GM23338 (cell line): ENCODE results near the gene MAPRE3. TPM values are rescaled to one million over a fixed set of nuclear protein-coding genes. Genes with fewer than 3 reads are reported as not detected.

ENCODE experiments used
- ATAC-seq: fragments of 200-7000 bp; cut with Tn5 transposase; 3 replicates; pipeline ENCODE4 v1.9.1; 2020
- DNase-seq: peaks from one replicate; pipeline ENCODE4 v3.0.0-alpha.2; 2015; ENCODE audit warnings: low spot score
- H2AFZ ChIP-seq: fragments of 200-600 bp; sonication (generic); 2 replicates; pipeline ENCODE4 v1.8.0; 2016; ENCODE audit warnings: antibody characterized with exemption, mild to moderate bottlenecking, moderate library complexity
- H3F3A ChIP-seq: fragments of 200-600 bp; sonication (generic); replicated peaks from 2 replicates; pipeline ENCODE4 v1.8.0; 2017; ENCODE audit warnings: antibody characterized with exemption, mixed run types, low read depth
- H3K27ac ChIP-seq: fragments of 200-600 bp; sonication (generic); 2 replicates; pipeline ENCODE4 v1.6.1; 2016; ENCODE audit warnings: low read depth
- H3K27me3 ChIP-seq: fragments of 200-600 bp; sonication (generic); 2 replicates; pipeline ENCODE4 v1.8.0; 2016; ENCODE audit warnings: mild to moderate bottlenecking, mixed run types, moderate library complexity; ENCODE audit not compliant: insufficient read depth
- H3K36me3 ChIP-seq: fragments of 200-600 bp; sonication (generic); 2 replicates; pipeline ENCODE4 v1.8.0; 2016; ENCODE audit warnings: mild to moderate bottlenecking; ENCODE audit not compliant: insufficient read depth
- H3K4me1 ChIP-seq: fragments of 200-600 bp; sonication (generic); 2 replicates; pipeline ENCODE4 v1.8.0; 2016; ENCODE audit warnings: mild to moderate bottlenecking, moderate library complexity; ENCODE audit not compliant: insufficient read depth
- H3K4me2 ChIP-seq: fragments of 200-600 bp; sonication (generic); 2 replicates; pipeline ENCODE4 v1.7.1; 2017; ENCODE audit warnings: mixed run types
- H3K4me3 ChIP-seq: fragments of 200-600 bp; sonication (generic); 2 replicates; pipeline ENCODE4 v1.6.1; 2016; ENCODE audit warnings: mixed run types
- H3K79me2 ChIP-seq: fragments of 200-600 bp; sonication (generic); replicated peaks from 2 replicates; pipeline ENCODE4 v1.8.0; 2017; ENCODE audit warnings: mild to moderate bottlenecking; ENCODE audit not compliant: insufficient read depth
- H3K9me2 ChIP-seq: fragments of 200-600 bp; sonication (generic); 2 replicates; pipeline ENCODE4 v1.8.0; 2017; ENCODE audit not compliant: insufficient read depth
- H4K20me1 ChIP-seq: fragments of 200-600 bp; sonication (generic); replicated peaks from 2 replicates; pipeline ENCODE4 v1.8.0; 2017; ENCODE audit warnings: mild to moderate bottlenecking; ENCODE audit not compliant: insufficient read depth
- H3K27ac Mint-ChIP-seq: 2 replicates; pipeline ENCODE4 v1.8.0; 2020; ENCODE audit warnings: inconsistent platforms, mild to moderate bottlenecking, moderate library complexity, mixed read lengths
- H3K27me3 Mint-ChIP-seq: 3 replicates; pipeline ENCODE4 v1.8.0; 2022; ENCODE audit warnings: low read depth, mild to moderate bottlenecking, moderate library complexity, mixed read lengths, inconsistent platforms; ENCODE audit not compliant: insufficient read depth, poor library complexity
- H3K36me3 Mint-ChIP-seq: 3 replicates; pipeline ENCODE4 v1.8.0; 2021; ENCODE audit warnings: low read depth, mild to moderate bottlenecking, inconsistent platforms, moderate library complexity, mixed read lengths
- H3K4me1 Mint-ChIP-seq: 3 replicates; pipeline ENCODE4 v1.8.0; 2020; ENCODE audit warnings: mild to moderate bottlenecking, inconsistent platforms, mixed read lengths
- H3K4me3 Mint-ChIP-seq: 3 replicates; pipeline ENCODE4 v1.8.0; 2021; ENCODE audit warnings: moderate library complexity, mild to moderate bottlenecking, inconsistent platforms, mixed read lengths
- H3K9me3 Mint-ChIP-seq: 3 replicates; pipeline ENCODE4 v1.8.0; 2020; ENCODE audit warnings: moderate library complexity, mild to moderate bottlenecking, inconsistent platforms, mixed read lengths
- CREB1 ChIP-seq: fragments of 250-450 bp; sonication (Bioruptor Pico); IDR thresholded peaks from 2 replicates; pipeline ENCODE4 v1.5.0; 2020; ENCODE audit warnings: low read depth, mild to moderate bottlenecking, moderate library complexity
- ETS1 ChIP-seq: IDR thresholded peaks from 2 replicates; pipeline ENCODE4 v1.6.1; 2016; ENCODE audit warnings: antibody characterized with exemption
- EZH2 ChIP-seq: fragments of 200-600 bp; sonication (generic); IDR thresholded peaks from one replicate; pipeline ENCODE4 v1.8.0; 2017; ENCODE audit warnings: antibody characterized with exemption, mild to moderate bottlenecking, low read depth; ENCODE audit not compliant: unreplicated experiment
- EZH2phosphoT487 ChIP-seq: fragments of 200-600 bp; sonication (generic); IDR thresholded peaks from one replicate; pipeline ENCODE4 v1.8.1; 2018; ENCODE audit warnings: antibody characterized with exemption; ENCODE audit not compliant: unreplicated experiment
- JUNB ChIP-seq: IDR thresholded peaks from one replicate; pipeline ENCODE4 v1.6.1; 2016; ENCODE audit warnings: antibody characterized with exemption; ENCODE audit not compliant: unreplicated experiment
- NANOG ChIP-seq: IDR thresholded peaks from 2 replicates; pipeline ENCODE4 v1.6.1; 2016; ENCODE audit warnings: antibody characterized with exemption, borderline replicate concordance
- POLR2AphosphoS5 ChIP-seq: IDR thresholded peaks from 2 replicates; pipeline ENCODE4 v1.6.1; 2016; ENCODE audit warnings: antibody characterized with exemption, low read depth
- STAT1 ChIP-seq: IDR thresholded peaks from one replicate; pipeline ENCODE4 v1.6.1; 2016; ENCODE audit warnings: antibody characterized with exemption; ENCODE audit not compliant: unreplicated experiment
- ZNF114 ChIP-seq: fragments of 250-450 bp; sonication (Bioruptor Pico); IDR thresholded peaks from 2 replicates; pipeline ENCODE4 v1.5.0; 2020; ENCODE audit warnings: mild to moderate bottlenecking, moderate library complexity
- ZNF331 ChIP-seq: fragments of 250-450 bp; sonication (Bioruptor Pico); IDR thresholded peaks from 2 replicates; pipeline ENCODE4 v1.5.0; 2020; ENCODE audit warnings: low read depth, mild to moderate bottlenecking, moderate library complexity
- ZNF462 ChIP-seq: fragments of 250-450 bp; sonication (Bioruptor Pico); IDR thresholded peaks from 2 replicates; pipeline ENCODE4 v1.5.0; 2020; ENCODE audit warnings: mild to moderate bottlenecking, moderate library complexity
- polyA plus RNA-seq: library from polyadenylated mRNA; unstranded; fragments of >200 nt; fragmentation: Nextera tagmentation; extraction: Ambion mirVana; gene quantifications from 2 replicates; pipeline ENCODE4 v1.2.1, GENCODE V29; 2016
- total RNA-seq: library from RNA; depleted of rRNA; stranded (reverse); fragments of >200 nt; shearing (Covaris generic); gene quantifications from 2 replicates; pipeline ENCODE4 v1.2.3, GENCODE V29; 2014
- TF ChIP-seq, protein P1 (sequence below), 2 experiments: fragments of 200-600 bp in 1 of 2; sonication (generic) in 1 of 2; conservative IDR thresholded peaks; 2 replicates each; pipeline versions ENCODE4 v1.5.1 to v1.6.1; 2016 to 2017; ENCODE audit warnings: antibody characterized with exemption in 2 of 2, low read depth in 2 of 2, mild to moderate bottlenecking in 2 of 2, moderate library complexity in 1 of 2
- TF ChIP-seq, protein P2 (sequence below): IDR thresholded peaks from one replicate; pipeline ENCODE4 v1.6.1; 2018; ENCODE audit warnings: antibody characterized with exemption; ENCODE audit not compliant: unreplicated experiment

The MAPRE3 gene
- total and polyA plus RNA-seq, 2 experiments from 2014 or later = 3.3 to 4.5 TPM

- Histone ChIP-seq H3K36me3 (no peaks in the 10 kb centered on the region), H3K4me2 (no peak overlapping the region), H3K4me3 (no peak overlapping the region), H2AFZ (no peak overlapping the region), H3K27ac (no peak overlapping the region), H3K4me1 (no peaks in the 10 kb centered on the region), H3K9me2 (no peaks in the 10 kb centered on the region), H3K27me3 (no peaks in the 10 kb centered on the region), H3K79me2 (no peaks in the 10 kb centered on the region), H3F3A (no peaks in the 10 kb centered on the region), H4K20me1 (0 out of 2 replicates have a peak, but pooled peaks cover 3% of the 10 kb centered on the region)
- Mint-ChIP-seq H3K4me3 (no peak overlapping the region), H3K4me1 (peaks cover 3% of the 10 kb centered on the region; the same call in 1 of the 3 replicates), H3K9me3 (peaks cover 18% of the 10 kb centered on the region), H3K27me3 (peaks cover 1% of the 10 kb centered on the region), H3K27ac (no peak overlapping the region), H3K36me3 (peaks cover 16% of the 10 kb centered on the region)
- TF ChIP-seq POLR2AphosphoS5 (no peak), ETS1 (no peak), CREB1 (CRISPR knock-in tag) (no peak), ZNF462 (CRISPR knock-in tag) (no peak), ZNF114 (CRISPR knock-in tag) (no peak), ZNF331 (CRISPR knock-in tag) (no peak), NANOG (no peak), EZH2 (no peak), EZH2phosphoT487 (no peak), STAT1 (no peak), JUNB (no peak)
- TF ChIP-seq, protein P1, sequence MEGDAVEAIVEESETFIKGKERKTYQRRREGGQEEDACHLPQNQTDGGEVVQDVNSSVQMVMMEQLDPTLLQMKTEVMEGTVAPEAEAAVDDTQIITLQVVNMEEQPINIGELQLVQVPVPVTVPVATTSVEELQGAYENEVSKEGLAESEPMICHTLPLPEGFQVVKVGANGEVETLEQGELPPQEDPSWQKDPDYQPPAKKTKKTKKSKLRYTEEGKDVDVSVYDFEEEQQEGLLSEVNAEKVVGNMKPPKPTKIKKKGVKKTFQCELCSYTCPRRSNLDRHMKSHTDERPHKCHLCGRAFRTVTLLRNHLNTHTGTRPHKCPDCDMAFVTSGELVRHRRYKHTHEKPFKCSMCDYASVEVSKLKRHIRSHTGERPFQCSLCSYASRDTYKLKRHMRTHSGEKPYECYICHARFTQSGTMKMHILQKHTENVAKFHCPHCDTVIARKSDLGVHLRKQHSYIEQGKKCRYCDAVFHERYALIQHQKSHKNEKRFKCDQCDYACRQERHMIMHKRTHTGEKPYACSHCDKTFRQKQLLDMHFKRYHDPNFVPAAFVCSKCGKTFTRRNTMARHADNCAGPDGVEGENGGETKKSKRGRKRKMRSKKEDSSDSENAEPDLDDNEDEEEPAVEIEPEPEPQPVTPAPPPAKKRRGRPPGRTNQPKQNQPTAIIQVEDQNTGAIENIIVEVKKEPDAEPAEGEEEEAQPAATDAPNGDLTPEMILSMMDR (conservative IDR thresholded peaks at IDR 0.05; ENCODE audit: low read depth in 2 of 2) = no peak
- TF ChIP-seq, protein P2, sequence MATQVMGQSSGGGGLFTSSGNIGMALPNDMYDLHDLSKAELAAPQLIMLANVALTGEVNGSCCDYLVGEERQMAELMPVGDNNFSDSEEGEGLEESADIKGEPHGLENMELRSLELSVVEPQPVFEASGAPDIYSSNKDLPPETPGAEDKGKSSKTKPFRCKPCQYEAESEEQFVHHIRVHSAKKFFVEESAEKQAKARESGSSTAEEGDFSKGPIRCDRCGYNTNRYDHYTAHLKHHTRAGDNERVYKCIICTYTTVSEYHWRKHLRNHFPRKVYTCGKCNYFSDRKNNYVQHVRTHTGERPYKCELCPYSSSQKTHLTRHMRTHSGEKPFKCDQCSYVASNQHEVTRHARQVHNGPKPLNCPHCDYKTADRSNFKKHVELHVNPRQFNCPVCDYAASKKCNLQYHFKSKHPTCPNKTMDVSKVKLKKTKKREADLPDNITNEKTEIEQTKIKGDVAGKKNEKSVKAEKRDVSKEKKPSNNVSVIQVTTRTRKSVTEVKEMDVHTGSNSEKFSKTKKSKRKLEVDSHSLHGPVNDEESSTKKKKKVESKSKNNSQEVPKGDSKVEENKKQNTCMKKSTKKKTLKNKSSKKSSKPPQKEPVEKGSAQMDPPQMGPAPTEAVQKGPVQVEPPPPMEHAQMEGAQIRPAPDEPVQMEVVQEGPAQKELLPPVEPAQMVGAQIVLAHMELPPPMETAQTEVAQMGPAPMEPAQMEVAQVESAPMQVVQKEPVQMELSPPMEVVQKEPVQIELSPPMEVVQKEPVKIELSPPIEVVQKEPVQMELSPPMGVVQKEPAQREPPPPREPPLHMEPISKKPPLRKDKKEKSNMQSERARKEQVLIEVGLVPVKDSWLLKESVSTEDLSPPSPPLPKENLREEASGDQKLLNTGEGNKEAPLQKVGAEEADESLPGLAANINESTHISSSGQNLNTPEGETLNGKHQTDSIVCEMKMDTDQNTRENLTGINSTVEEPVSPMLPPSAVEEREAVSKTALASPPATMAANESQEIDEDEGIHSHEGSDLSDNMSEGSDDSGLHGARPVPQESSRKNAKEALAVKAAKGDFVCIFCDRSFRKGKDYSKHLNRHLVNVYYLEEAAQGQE = no peak
- ATAC-seq (no peak), DNase-seq (no peak)
Observed at GRCh38 chr2:27008678-27009077, 38.2 kb downstream of the MAPRE3 start.
